Fibroblast of skin of left quadriceps (primary cell): Measurements from ENCODE around the gene CDKAL1.
"Not testable (repeated sequence)": the region's sequence is repeated elsewhere in the genome, so short reads cannot be mapped to it uniquely, and the experiment has no call there.

Source experiments
- DNase-seq, 2 experiments: peaks; one replicate each; pipeline ENCODE4 v3.0.0-alpha.2; 2013; ENCODE audit warnings: low read depth in 2 of 2

CDKAL1 gene

GRCh38 chr6:20534295-20535262 is at the start of gene CDKAL1:
TSS of gene CDKAL1 (plus strand) at chr6:20534457. CDS start at chr6:20546351, 11,894 bp downstream.
- peak; percentile 88 to 89 for DNase-seq

- no peak for DNase-seq
These were observed 47.6 kb upstream of the CDKAL1 start for GRCh38 chr6:20486641-20487040.

- DNase-seq: no peak
These were observed 46.4 kb upstream of the CDKAL1 start for GRCh38 chr6:20487669-20488375.

- DNase-seq: no peak
These were observed 43.7 kb upstream of the CDKAL1 start for GRCh38 chr6:20490591-20490990.

- DNase-seq: no peak
These were observed 42.2 kb upstream of the CDKAL1 start for GRCh38 chr6:20492099-20492498.

GRCh38 chr6:20497216-20498040 is 36.8 kb upstream of the CDKAL1 start:
- peak; percentile 51 to 54 for DNase-seq

GRCh38 chr6:20498041-20498385 is 36.2 kb upstream of the CDKAL1 start:
- no peak for DNase-seq

GRCh38 chr6:20509212-20509611 is 25.0 kb upstream of the CDKAL1 start:
- DNase-seq: no peak

- no peak for DNase-seq
These were observed 22.4 kb upstream of the CDKAL1 start for GRCh38 chr6:20511852-20512251.

- not testable (repeated sequence) for DNase-seq
These were observed 9.0 kb upstream of the CDKAL1 start for GRCh38 chr6:20525208-20525607.

GRCh38 chr6:20529086-20529448 is 5.2 kb upstream of the CDKAL1 start:
- DNase-seq: not testable (repeated sequence)

- DNase-seq: no peak
These were observed 1.4 kb upstream of the CDKAL1 start for GRCh38 chr6:20532881-20533280.

- DNase-seq: no peak
These were observed 437 bp upstream of the CDKAL1 start for GRCh38 chr6:20533746-20534294.

- no peak for DNase-seq
These were observed 3.9 kb downstream of the CDKAL1 start for GRCh38 chr6:20538131-20538662.

GRCh38 chr6:20538907-20539306 is 4.7 kb downstream of the CDKAL1 start:
- DNase-seq: no peak

GRCh38 chr6:20539387-20539786 is 5.1 kb downstream of the CDKAL1 start:
- DNase-seq: no peak

- no peak for DNase-seq
These were observed 6.4 kb downstream of the CDKAL1 start for GRCh38 chr6:20540683-20541082.

GRCh38 chr6:20541382-20541781 is 7.1 kb downstream of the CDKAL1 start:
- DNase-seq: no peak

- DNase-seq: no peak
These were observed 8.8 kb downstream of the CDKAL1 start for GRCh38 chr6:20542927-20543602.

- no peak for DNase-seq
These were observed 14.0 kb downstream of the CDKAL1 start for GRCh38 chr6:20548264-20548663.

GRCh38 chr6:20549398-20549797 is 15.1 kb downstream of the CDKAL1 start:
- DNase-seq: not testable (repeated sequence)
